Thyroid gland (tissue), 4 donors: ENCODE results near the gene TRPM2. TPM values are rescaled to one million over a fixed set of nuclear protein-coding genes. Genes with fewer than 3 reads are reported as not detected.

Experiments used
- DNase-seq, 2 donors: peaks; one replicate each; pipeline ENCODE4 v3.0.0-alpha.2; 2019
- H3K27ac ChIP-seq, 3 donors: fragments of 200-600 bp; sonication (generic); 1 replicate in 2 of 3; 2 replicates in 1 of 3; pipeline ENCODE4 v1.5.1; 2016 to 2019; ENCODE audit warnings: mild to moderate bottlenecking in 1 of 3, moderate library complexity in 1 of 3
- H3K27me3 ChIP-seq: fragments of 200-600 bp; sonication (generic); one replicate; pipeline ENCODE4 v1.5.1; 2019
- H3K36me3 ChIP-seq, 2 donors: fragments of 200-600 bp; sonication (generic); one replicate each; pipeline ENCODE4 v1.5.1; 2016 to 2019
- H3K4me1 ChIP-seq, 2 donors: fragments of 200-600 bp; sonication (generic); one replicate each; pipeline ENCODE4 v1.5.1; 2017 to 2019
- H3K4me3 ChIP-seq, 3 donors: fragments of 200-600 bp; sonication (generic); replicated peaks in 1 of 3; 1 replicate in 2 of 3; 2 replicates in 1 of 3; pipeline ENCODE4 v1.5.1; 2016; ENCODE audit warnings: mild to moderate bottlenecking in 1 of 3
- H3K9me3 ChIP-seq: fragments of 200-600 bp; sonication (generic); one replicate; pipeline ENCODE4 v1.5.1; 2017
- CTCF ChIP-seq, 6 experiments: fragments of 200-600 bp in 3 of 6; fragments of 450-650 bp in 3 of 6; sonication (generic) in 3 of 6; IDR thresholded peaks; one replicate each; pipeline ENCODE4 v1.5.1; 2016 to 2019; ENCODE audit warnings: antibody characterized with exemption in 6 of 6, mild to moderate bottlenecking in 2 of 6, inconsistent platforms in 1 of 6, moderate library complexity in 1 of 6
- POLR2A ChIP-seq, 2 donors: fragments of 450-650 bp; IDR thresholded peaks; one replicate each; pipeline ENCODE4 v1.6.1; 2017; ENCODE audit warnings: antibody characterized with exemption in 2 of 2, mild to moderate bottlenecking in 2 of 2, moderate library complexity in 1 of 2
- WGBS, 2 donors: methylation state at CpG; one replicate each; pipeline ENCODE4 v1.1.5; 2017; 5-methylcytosine and 5-hydroxymethylcytosine counted together
- intact Hi-C: fragments of 100-400 bp; cut with DNase I; formaldehyde crosslinking; loops from one replicate; pipeline ENCODE4 v1.15.1; 2023
- total RNA-seq, 4 donors: library from RNA; depleted of rRNA; stranded (reverse); fragments of >200 nt; gene quantifications; one replicate each; pipeline ENCODE4 v1.2.3, GENCODE V29; 2016

TRPM2 gene
- total RNA-seq, 4 donors from 2014 or later, result 0.67 to 2.6 (median 0.88) TPM

GRCh38 chr21:44418108-44418875, 64.9 kb downstream of the TRPM2 start:
- H3K27ac ChIP-seq, result no peak overlapping the region
- no peaks in the 10 kb centered on the region for H3K9me3 ChIP-seq
- intact Hi-C loops, result no loop called here
- no peak overlapping the region for H3K4me3 ChIP-seq
- no peaks in the 10 kb centered on the region for H3K4me1 ChIP-seq
- H3K27me3 ChIP-seq, result no peaks in the 10 kb centered on the region
- H3K36me3 ChIP-seq, result no peaks in the 10 kb centered on the region
- WGBS, 2 donors, result 92 to 98% methylated on average over 6 to 7 of the region's 25 CpGs
- DNase-seq, result no peak
- TF ChIP-seq CTCF (IDR thresholded peaks at IDR 0.05), result no peak
- TF ChIP-seq POLR2A (IDR thresholded peaks at IDR 0.05), result no peak

- no peaks in the 10 kb centered on the region for H3K9me3 ChIP-seq
- intact Hi-C loops, result no loop called here
- no peaks in the 10 kb centered on the region for H3K4me1 ChIP-seq
- H3K4me3 ChIP-seq, result no peak overlapping the region
- H3K27me3 ChIP-seq, result no peaks in the 10 kb centered on the region
- H3K36me3 ChIP-seq, result no peaks in the 10 kb centered on the region
- TF ChIP-seq POLR2A (IDR thresholded peaks at IDR 0.05) (no peak), CTCF (IDR thresholded peaks at IDR 0.05) (no peak)
- no peak for DNase-seq
- 94 to 95% methylated on average over 4 to 8 of the region's 8 CpGs for WGBS, 2 donors
- H3K27ac ChIP-seq, result no peak overlapping the region
Observed at GRCh38 chr21:44418876-44419230, 65.4 kb downstream of the TRPM2 start.

GRCh38 chr21:44419679-44420078, 66.3 kb downstream of the TRPM2 start:
- H3K27me3 ChIP-seq, result no peaks in the 10 kb centered on the region
- DNase-seq, result no peak
- H3K9me3 ChIP-seq, result no peaks in the 10 kb centered on the region
- 93 to 94% methylated on average over 3 of the region's 3 CpGs for WGBS, 2 donors
- no peaks in the 10 kb centered on the region for H3K36me3 ChIP-seq
- H3K4me3 ChIP-seq, result no peak overlapping the region
- no peak overlapping the region for H3K27ac ChIP-seq
- TF ChIP-seq POLR2A (IDR thresholded peaks at IDR 0.05) (no peak), CTCF (IDR thresholded peaks at IDR 0.05) (no peak)
- intact Hi-C loops, result loop anchor here (10.0 kb wide), 1 partner anchor 55 kb away; no protein-coding TSS in a partner anchor
- no peaks in the 10 kb centered on the region for H3K4me1 ChIP-seq

GRCh38 chr21:44420416-44421205, 67.2 kb downstream of the TRPM2 start:
- DNase-seq, result no peak
- Histone ChIP-seq H3K9me3 (no peaks in the 10 kb centered on the region), H3K27ac (no peak overlapping the region), H3K36me3 (no peaks in the 10 kb centered on the region), H3K4me3 (no peak overlapping the region), H3K27me3 (no peaks in the 10 kb centered on the region), H3K4me1 (no peaks in the 10 kb centered on the region)
- intact Hi-C loops, result loop anchor here (10.0 kb wide), 1 partner anchor 56 kb away; no protein-coding TSS in a partner anchor
- 83 to 94% methylated on average over 13 to 14 of the region's 14 CpGs for WGBS, 2 donors
- TF ChIP-seq CTCF (IDR thresholded peaks at IDR 0.05) (no peak), POLR2A (IDR thresholded peaks at IDR 0.05) (no peak)
